Measurements from ENCODE around the gene RNF217.
"Not testable (repeated sequence)": the region's sequence is repeated elsewhere in the genome, so short reads cannot be mapped to it uniquely, and the experiment has no call there.

Gene RNF217

DNA sequence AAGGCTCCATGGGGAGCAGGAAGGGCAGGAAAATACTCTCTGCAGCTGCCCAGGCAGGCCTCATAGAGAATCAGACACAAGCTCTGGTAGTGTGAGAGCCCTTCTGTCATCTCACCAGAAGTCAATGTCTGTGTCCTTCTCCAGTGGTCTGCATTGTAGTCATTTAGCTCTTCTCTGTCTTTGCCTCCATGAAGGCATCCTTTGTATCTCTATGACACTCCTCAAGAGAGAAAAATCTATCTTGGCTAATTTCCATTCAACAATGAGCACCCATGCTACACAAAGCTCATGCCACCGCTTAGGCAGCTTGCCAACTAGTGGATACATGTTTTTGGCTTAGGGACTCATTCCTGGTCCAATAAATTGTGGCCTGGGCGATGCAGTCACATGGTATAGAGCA, 92.1 kb downstream of the RNF217 start:
- no peak for DNase-seq (ENCODE audit: low read depth, low spot score)

DNA sequence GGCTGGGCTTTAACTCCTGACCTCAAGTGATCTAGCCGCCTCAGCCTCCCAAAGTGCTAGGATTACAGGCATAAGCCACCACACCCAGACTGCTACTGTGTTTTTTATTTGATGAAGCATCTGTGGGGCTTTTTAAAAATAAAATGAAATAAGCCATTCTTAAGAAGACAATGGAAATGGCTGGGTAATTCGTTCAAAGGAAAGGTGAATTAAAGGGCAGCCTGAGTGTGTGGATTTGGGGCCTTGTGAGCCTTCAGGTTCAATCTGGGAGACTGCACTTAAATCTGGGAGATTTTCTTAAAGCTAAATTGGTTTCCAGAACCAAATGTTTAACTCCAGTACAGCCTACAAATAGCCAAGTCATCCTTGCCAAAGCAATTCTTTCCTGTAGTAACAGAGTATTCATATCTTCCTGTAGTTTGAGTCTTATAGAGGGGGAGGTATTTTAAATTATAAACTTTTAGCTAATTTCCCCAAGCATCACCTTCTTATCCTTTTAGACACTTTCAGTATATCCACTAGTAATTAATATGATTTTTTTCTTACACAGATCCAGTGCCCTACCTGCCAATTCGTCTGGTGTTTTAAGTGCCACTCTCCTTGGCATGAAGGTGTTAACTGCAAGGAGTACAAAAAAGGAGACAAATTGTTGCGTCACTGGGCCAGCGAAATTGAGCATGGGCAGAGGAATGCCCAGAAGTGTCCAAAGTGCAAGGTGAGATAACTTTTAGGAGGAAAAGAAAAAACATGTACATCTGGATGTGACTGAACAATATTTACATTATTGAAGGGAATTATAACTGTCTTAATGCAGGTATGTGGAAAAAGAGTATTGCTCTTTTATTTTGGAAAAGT, 95.4 kb downstream of the RNF217 start:
- no peak for DNase-seq (ENCODE audit: low read depth, low spot score)

GRCh38 chr6:125058546-125058945, 96.3 kb downstream of the RNF217 start:
- DNase-seq (ENCODE audit: low read depth, low spot score) = no peak

DNA sequence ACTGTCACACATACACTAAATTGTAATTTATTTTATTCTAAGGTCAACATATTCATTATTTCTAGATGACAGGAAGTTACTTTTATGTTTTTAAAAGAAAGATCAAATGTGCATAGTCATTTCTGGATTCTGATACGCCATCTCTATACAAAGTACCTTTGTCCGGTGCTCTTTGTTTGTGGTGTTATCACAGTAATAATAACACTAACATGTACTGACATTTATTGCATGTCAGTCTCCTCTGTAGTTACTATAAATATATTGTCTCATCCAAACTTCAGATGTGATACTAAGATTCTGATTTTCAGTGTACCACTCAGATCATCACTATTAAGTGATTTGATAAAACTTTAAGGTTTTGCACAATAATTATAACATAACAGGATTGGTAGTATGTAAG, 101.1 kb downstream of the RNF217 start:
- DNase-seq (ENCODE audit: low read depth, low spot score) = no peak

DNA sequence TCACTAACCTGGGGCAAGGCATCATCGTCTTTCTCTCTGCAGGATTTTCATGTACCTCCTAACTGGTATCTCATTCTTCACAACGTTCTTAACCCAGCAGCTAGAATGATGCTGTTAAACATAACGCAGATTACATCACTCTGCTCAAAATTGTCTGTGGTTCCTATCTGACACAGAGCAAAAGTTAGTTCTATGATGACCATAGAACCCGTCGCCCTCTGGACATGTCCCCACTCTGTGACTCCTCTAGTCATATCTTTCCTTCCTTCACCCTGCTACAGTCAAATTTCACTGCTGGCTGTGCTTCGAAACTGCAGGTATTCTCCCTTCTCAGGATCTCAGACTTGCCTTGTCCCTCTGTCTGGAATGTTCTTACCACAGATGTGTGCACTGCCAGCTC, 103.9 kb downstream of the RNF217 start:
- DNase-seq (ENCODE audit: low read depth, low spot score) = no peak

- DNase-seq (ENCODE audit: low read depth, low spot score) = no peak
Observed at GRCh38 chr6:125066964-125067363, 104.7 kb downstream of the RNF217 start.

DNA sequence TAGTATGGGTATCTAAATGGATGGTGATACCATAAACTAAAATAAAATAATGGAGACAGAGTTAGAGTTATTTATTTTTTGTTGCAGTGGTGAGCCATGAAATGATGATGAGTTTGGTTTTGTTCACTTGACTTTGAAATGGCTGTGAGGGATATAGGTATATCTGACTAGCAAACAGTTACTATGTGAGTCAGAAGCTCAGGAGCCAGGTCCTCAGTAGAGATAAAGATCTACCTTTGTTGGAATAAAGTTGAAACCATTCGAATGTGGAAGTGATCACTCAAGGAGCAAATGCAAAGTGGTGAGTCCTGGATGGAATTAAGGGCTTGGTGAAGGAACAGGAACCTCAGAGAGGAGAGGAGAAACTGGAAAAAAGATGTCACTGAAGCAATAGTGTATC, 105.3 kb downstream of the RNF217 start:
- DNase-seq (ENCODE audit: low read depth, low spot score) = no peak

DNA sequence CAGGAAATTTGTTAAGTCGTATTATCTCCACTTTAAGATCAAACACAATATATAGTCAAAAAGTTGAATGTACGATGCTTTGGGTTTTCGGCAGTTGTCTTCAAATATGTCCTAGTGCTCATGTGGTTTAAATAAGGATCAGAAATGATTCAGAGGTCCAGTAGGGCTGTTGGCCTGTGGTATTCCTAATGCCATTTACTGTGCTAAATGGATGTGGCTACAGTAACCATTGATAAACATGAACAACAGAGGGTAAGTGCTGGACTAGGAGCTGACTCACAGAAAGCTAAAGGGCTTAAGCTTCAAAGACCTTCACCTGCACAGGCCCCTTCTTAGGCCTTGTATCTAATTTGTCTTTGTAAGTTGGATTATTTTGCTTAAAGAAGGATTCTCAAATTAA, 110.8 kb downstream of the RNF217 start:
- no peak for DNase-seq (ENCODE audit: low read depth, low spot score)

- no peak for DNase-seq (ENCODE audit: low read depth, low spot score)
Observed at GRCh38 chr6:125074120-125074519, 111.9 kb downstream of the RNF217 start.

DNA sequence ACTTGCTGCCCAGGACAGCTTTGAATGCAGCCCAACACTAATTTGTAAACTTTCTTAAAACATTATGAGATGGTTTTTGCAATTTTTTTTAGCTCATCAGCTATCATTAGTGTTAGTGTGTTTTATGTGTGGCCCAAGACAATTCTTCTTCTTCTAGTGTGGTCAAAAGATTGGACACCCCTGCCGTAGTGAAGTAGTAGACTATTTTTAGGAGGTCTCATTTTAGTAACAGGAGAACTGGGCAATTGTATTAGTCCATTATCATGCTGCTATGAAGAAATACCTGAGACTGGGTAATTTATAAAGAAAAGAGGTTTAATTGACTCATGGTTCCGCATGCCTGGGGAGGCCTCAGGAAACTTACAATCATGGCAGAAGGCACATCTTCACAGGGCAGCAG, 112.8 kb downstream of the RNF217 start:
- DNase-seq (ENCODE audit: low read depth, low spot score) = not testable (repeated sequence)

- DNase-seq (ENCODE audit: low read depth, low spot score) = no peak
Observed at GRCh38 chr6:125075741-125076481, 113.7 kb downstream of the RNF217 start.

GRCh38 chr6:125076482-125076742, 114.2 kb downstream of the RNF217 start:
- DNase-seq (ENCODE audit: low read depth, low spot score) = no peak

DNA sequence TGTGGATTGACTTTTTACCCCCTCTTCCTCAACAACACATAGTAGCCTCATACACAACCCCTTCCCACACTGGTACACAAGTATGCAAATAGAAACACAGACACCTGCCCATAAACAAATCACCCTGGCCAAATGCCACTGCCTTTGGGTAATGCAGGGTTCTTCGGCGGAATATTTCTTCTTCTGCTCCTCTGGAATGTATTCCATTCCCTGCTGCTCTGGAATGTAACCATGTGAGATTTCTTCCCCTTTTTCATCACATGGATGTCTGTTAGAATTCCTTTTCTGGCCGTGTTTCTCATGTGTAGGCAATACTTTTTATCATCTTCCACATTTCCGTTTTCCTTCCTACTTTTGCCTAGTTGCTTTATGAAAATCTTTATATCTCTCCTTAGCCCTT, 115.2 kb downstream of the RNF217 start:
- no peak for DNase-seq (ENCODE audit: low read depth, low spot score)

- no peak for DNase-seq (ENCODE audit: low read depth, low spot score)
Observed at GRCh38 chr6:125078602-125079321, 116.5 kb downstream of the RNF217 start.

DNA sequence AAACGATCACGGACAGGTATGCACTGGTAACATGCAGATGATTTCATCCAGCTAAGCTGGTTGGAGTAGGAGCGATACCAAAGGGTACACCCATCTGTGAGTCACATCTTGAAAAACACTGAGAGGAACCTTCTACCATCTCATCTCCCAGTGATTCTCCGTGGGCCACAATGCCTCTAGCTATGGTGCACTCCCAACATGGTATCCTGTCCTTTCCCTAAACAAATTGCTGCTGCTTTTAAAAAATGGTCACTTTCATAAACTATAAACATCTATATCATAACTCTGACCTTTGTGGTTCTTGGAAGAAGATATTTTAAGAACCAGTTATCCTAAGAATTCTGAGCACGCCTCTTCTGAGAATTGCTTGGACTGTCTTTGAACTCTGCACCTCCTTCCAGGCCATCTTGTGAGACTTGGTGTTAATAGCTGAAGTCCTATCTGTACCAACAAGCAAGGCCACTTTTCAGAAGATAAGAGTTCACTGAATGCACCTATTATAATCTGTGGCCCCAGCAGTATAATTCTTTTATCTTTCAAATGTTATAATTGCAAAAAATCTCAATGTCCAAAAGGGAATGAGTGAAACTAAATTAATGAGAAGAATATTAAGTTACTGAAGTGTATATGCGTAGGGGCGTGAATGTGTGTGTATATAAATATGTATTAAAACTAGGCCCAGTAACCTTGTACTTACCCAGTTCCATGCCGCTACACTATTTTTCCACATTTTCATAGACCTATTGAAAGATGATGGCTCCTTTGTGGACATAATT, 120.9 kb downstream of the RNF217 start:
- DNase-seq (ENCODE audit: low read depth, low spot score) = no peak

DNA sequence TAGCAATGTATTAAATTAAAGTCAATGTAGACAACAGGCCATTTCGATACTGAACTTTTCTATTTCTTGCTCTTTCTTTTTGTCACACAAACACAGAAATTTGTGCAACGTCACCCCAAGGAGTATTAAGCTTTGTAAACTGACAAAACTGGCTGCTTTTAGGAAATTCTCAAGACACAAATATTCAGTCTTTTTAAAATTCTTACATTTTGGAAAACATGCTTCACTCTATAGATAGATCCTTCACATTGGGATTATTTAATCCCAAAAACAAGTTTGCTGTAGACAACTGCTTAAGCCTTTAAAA, 121.4 kb downstream of the RNF217 start:
- DNase-seq (ENCODE audit: low read depth, low spot score) = no peak

- no peak for DNase-seq (ENCODE audit: low read depth, low spot score)
Observed at GRCh38 chr6:125086716-125087115, 124.5 kb downstream of the RNF217 start.

DNA sequence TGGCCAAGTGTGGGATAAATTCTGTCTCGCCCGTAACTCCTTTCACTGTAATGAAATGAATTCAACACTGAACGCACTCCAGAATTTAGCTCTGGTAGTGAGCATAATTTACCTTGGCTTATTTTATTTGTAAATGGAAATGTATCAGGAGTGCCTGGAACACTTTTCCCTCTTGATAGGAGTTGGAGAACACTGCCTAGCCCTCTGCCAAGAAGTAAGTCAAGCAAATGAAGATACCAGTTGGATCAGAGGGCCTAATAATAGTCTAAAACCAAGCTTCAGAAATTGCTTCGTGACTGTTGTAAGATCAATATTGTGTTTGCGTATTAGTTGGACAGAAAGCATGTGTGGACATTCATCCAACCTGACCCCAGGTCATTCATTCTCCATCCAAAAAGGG, 126.7 kb downstream of the RNF217 start:
- DNase-seq (ENCODE audit: low read depth, low spot score) = no peak

DNA sequence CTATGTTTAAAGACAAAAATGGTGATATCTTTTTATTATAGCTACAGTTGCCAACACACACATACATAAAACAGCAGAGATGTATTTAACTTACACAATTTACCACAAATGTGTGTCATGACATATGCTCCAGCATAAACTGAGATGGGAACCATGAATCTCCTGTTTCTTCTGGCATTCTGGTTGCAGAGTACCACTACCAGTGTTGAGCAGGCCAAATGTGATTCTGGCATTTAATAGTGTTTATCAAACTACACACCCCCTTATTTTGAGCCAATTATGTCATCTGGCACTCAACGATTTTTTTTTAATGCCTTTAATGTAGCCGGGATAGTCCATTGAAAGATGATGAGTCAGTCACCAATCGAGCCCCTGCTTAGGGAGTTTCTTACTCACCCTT, 132.3 kb downstream of the RNF217 start:
- no peak for DNase-seq (ENCODE audit: low read depth, low spot score)

- DNase-seq (ENCODE audit: low read depth, low spot score) = no peak
Observed at GRCh38 chr6:125095580-125096301, 133.5 kb downstream of the RNF217 start.

- DNase-seq (ENCODE audit: low read depth, low spot score) = no peak
Observed at GRCh38 chr6:125097186-125097585, 134.9 kb downstream of the RNF217 start.

All from ELF-1 (cell line).